Liver (tissue), 9 donors: ENCODE data around the gene HUS1B. TPM values are rescaled to one million over a fixed set of nuclear protein-coding genes. Genes with fewer than 3 reads are reported as not detected.

ENCODE experiments used
- DNase-seq: peaks from one replicate; pipeline ENCODE4 v3.0.0-alpha.2; 2017; ENCODE audit warnings: low spot score
- H3K27ac ChIP-seq, 2 donors: one replicate each; pipeline ENCODE4 v1.7.0; 2013; ENCODE audit warnings: inconsistent platforms in 2 of 2, low read length in 2 of 2, control low read depth in 1 of 2, low read depth in 1 of 2, mild to moderate bottlenecking in 1 of 2
- H3K27me3 ChIP-seq, 4 donors: one replicate each; pipeline versions ENCODE4 v1.6.1 to v1.7.0; 2013; ENCODE audit warnings: low read length in 3 of 4, inconsistent platforms in 1 of 4, mild to moderate bottlenecking in 1 of 4, moderate library complexity in 1 of 4; ENCODE audit not compliant: control insufficient read depth in 4 of 4, insufficient read depth in 4 of 4
- H3K36me3 ChIP-seq, 4 donors: one replicate each; pipeline versions ENCODE4 v1.6.1 to v1.7.0; 2013; ENCODE audit warnings: low read length in 3 of 4, mild to moderate bottlenecking in 3 of 4, low read depth in 1 of 4, moderate library complexity in 1 of 4; ENCODE audit not compliant: control insufficient read depth in 4 of 4, insufficient read depth in 3 of 4
- H3K4me1 ChIP-seq, 4 donors: one replicate each; pipeline versions ENCODE4 v1.6.1 to v1.7.0; 2013; ENCODE audit warnings: low read length in 3 of 4, mild to moderate bottlenecking in 3 of 4, moderate library complexity in 1 of 4; ENCODE audit not compliant: control insufficient read depth in 4 of 4, insufficient read depth in 4 of 4
- H3K4me3 ChIP-seq, 3 donors: one replicate each; pipeline versions ENCODE4 v1.6.1 to v1.7.0; 2013; ENCODE audit warnings: low read length in 3 of 3, control low read depth in 1 of 3, low read depth in 1 of 3, mild to moderate bottlenecking in 1 of 3
- H3K9ac ChIP-seq, 2 donors: one replicate each; pipeline ENCODE4 v1.7.0; 2013; ENCODE audit warnings: low read length in 2 of 2, mild to moderate bottlenecking in 2 of 2, moderate library complexity in 2 of 2, control low read depth in 1 of 2, low read depth in 1 of 2
- H3K9me3 ChIP-seq, 4 donors: one replicate each; pipeline versions ENCODE4 v1.6.1 to v1.7.0; 2013; ENCODE audit warnings: low read length in 3 of 4; ENCODE audit not compliant: control insufficient read depth in 4 of 4
- ATF3 ChIP-seq: IDR thresholded peaks from 2 replicates; pipeline ENCODE4 v1.6.1; 2016; ENCODE audit warnings: antibody characterized with exemption
- CTCF ChIP-seq: fragments of 150-350 bp; IDR thresholded peaks from 2 replicates; pipeline ENCODE4 v1.5.1; 2017; ENCODE audit warnings: improper control_type of control experiment, low read depth, low read length; ENCODE audit not compliant: missing input control
- EGR1 ChIP-seq, 2 donors: IDR thresholded peaks; 2 replicates each; pipeline ENCODE4 v1.6.1; 2016 to 2018; ENCODE audit warnings: antibody characterized with exemption in 2 of 2, low read depth in 2 of 2
- FOXA1 ChIP-seq: IDR thresholded peaks from 2 replicates; pipeline ENCODE4 v1.6.1; 2016; ENCODE audit warnings: antibody characterized with exemption
- FOXA2 ChIP-seq: IDR thresholded peaks from 2 replicates; pipeline ENCODE4 v1.6.1; 2016; ENCODE audit warnings: antibody characterized with exemption
- GABPA ChIP-seq, 2 donors: IDR thresholded peaks in 1 of 2; conservative IDR thresholded peaks in 1 of 2; 2 replicates each; pipeline ENCODE4 v1.6.1; 2016; ENCODE audit warnings: antibody characterized with exemption in 2 of 2, mild to moderate bottlenecking in 1 of 2, moderate library complexity in 1 of 2
- HNF4A ChIP-seq, 2 donors: conservative IDR thresholded peaks; 2 replicates each; pipeline ENCODE4 v1.6.1; 2016; ENCODE audit warnings: antibody characterized with exemption in 2 of 2, mild to moderate bottlenecking in 2 of 2
- HNF4G ChIP-seq: IDR thresholded peaks from 2 replicates; pipeline ENCODE4 v1.6.1; 2016; ENCODE audit warnings: antibody characterized with exemption
- JUND ChIP-seq, 2 donors: IDR thresholded peaks; 2 replicates each; pipeline ENCODE4 v1.6.1; 2016; ENCODE audit warnings: antibody characterized with exemption in 2 of 2
- MAX ChIP-seq: IDR thresholded peaks from 2 replicates; pipeline ENCODE4 v1.6.1; 2016; ENCODE audit warnings: antibody characterized with exemption
- NR2F2 ChIP-seq: IDR thresholded peaks from 2 replicates; pipeline ENCODE4 v1.6.1; 2016; ENCODE audit warnings: antibody characterized with exemption
- RAD21 ChIP-seq, 2 donors: IDR thresholded peaks; 2 replicates each; pipeline ENCODE4 v1.6.1; 2016; ENCODE audit warnings: antibody characterized with exemption in 2 of 2, mild to moderate bottlenecking in 2 of 2
- REST ChIP-seq: IDR thresholded peaks from 2 replicates; pipeline ENCODE4 v1.6.1; 2016; ENCODE audit warnings: antibody characterized with exemption, mild to moderate bottlenecking
- RXRA ChIP-seq, 2 donors: IDR thresholded peaks; 2 replicates each; pipeline ENCODE4 v1.6.1; 2017 to 2018; ENCODE audit warnings: antibody characterized with exemption in 2 of 2, mild to moderate bottlenecking in 1 of 2
- SP1 ChIP-seq: IDR thresholded peaks from 2 replicates; pipeline ENCODE4 v1.6.1; 2018; ENCODE audit warnings: antibody characterized with exemption, mild to moderate bottlenecking
- TAF1 ChIP-seq: conservative IDR thresholded peaks from 2 replicates; pipeline ENCODE4 v1.6.1; 2016; ENCODE audit warnings: antibody characterized with exemption, mild to moderate bottlenecking
- YY1 ChIP-seq: IDR thresholded peaks from 2 replicates; pipeline ENCODE4 v1.6.1; 2016; ENCODE audit warnings: antibody characterized with exemption, mild to moderate bottlenecking
- ZBTB33 ChIP-seq: IDR thresholded peaks from 2 replicates; pipeline ENCODE4 v1.6.1; 2016; ENCODE audit warnings: antibody characterized with exemption
- WGBS: extraction: QIAGEN DNeasy Blood & Tissue Kit; methylation state at CpG from one replicate; pipeline ENCODE4 v1.1.7; 2013; 5-methylcytosine and 5-hydroxymethylcytosine counted together
- polyA plus RNA-seq, 2 donors: library from polyadenylated mRNA; stranded (reverse) in 1 of 2; unstranded in 1 of 2; fragments of 200-250 nt in 1 of 2; fragments of >200 nt in 1 of 2; fragmentation: Nextera tagmentation in 1 of 2; extraction: Ambion mirVana in 1 of 2; gene quantifications; one replicate each; pipeline versions ENCODE4 v1.2.1 to v1.2.3, GENCODE V29; 2013 to 2015
- total RNA-seq, 2 donors: library from RNA; depleted of rRNA; stranded (reverse); fragments of >200 nt; gene quantifications; one replicate each; pipeline ENCODE4 v1.2.3, GENCODE V29; 2014
- donor health status: healthy.
- donor health status: healthy.
- donor health status: healthy.
- donor health status: healthy.
- donor health status: healthy.

The HUS1B gene
- total and polyA plus RNA-seq, 4 donors = 0.07 to 1.3 (median 0.51) TPM; not detected in 1

GRCh38 chr6:658244-658643, 1.3 kb upstream of the HUS1B start:
- H3K9me3 ChIP-seq = peaks cover 0 to 3% (median 0%) of the 10 kb centered on the region in 4 donors
- no peak for TF ChIP-seq FOXA2
- 81% methylated on average over 2 of the region's 2 CpGs for WGBS

GRCh38 chr6:657743-658142, 843 bp upstream of the HUS1B start:
- Histone ChIP-seq H3K9ac (no peak overlapping the region), H3K9me3 (peaks cover 0 to 3% (median 0%) of the 10 kb centered on the region in 4 donors)
- 74% methylated on average over 1 of the region's 1 CpG for WGBS

More at GRCh38 chr6:658244-658643, 1.3 kb upstream of the HUS1B start:
- DNase-seq = no peak
- no peak overlapping the region for H3K27ac ChIP-seq
- no peaks in the 10 kb centered on the region for H3K4me1 ChIP-seq
- H3K36me3 ChIP-seq = peaks cover 0 to 6% (median 2%) of the 10 kb centered on the region in 4 donors
- no peak overlapping the region for H3K9ac ChIP-seq
- no peak overlapping the region for H3K4me3 ChIP-seq
- no peaks in the 10 kb centered on the region for H3K27me3 ChIP-seq

GRCh38 chr6:654136-654535, 2.8 kb downstream of the HUS1B start:
- Histone ChIP-seq H3K27me3 (no peaks in the 10 kb centered on the region), H3K27ac (no peak overlapping the region), H3K9me3 (peaks cover 0 to 3% (median 0%) of the 10 kb centered on the region in 4 donors), H3K9ac (no peak overlapping the region), H3K4me1 (no peaks in the 10 kb centered on the region), H3K4me3 (no peak overlapping the region), H3K36me3 (peaks cover 0 to 6% (median 2%) of the 10 kb centered on the region in 4 donors)
- no peak for DNase-seq
- WGBS = 94% methylated on average over 4 of the region's 4 CpGs
- TF ChIP-seq FOXA2 (no peak), EGR1 (IDR thresholded peaks at IDR 0.05; ENCODE audit: low read depth in 2 of 2) (no peak), RXRA (IDR thresholded peaks at IDR 0.05) (no peak), CTCF (no peak), ZBTB33 (no peak), SP1 (no peak), HNF4A (conservative IDR thresholded peaks at IDR 0.05) (no peak), FOXA1 (no peak), TAF1 (no peak), RAD21 (IDR thresholded peaks at IDR 0.05) (no peak), GABPA (IDR thresholded peaks at IDR 0.05 in 1 of 2, conservative IDR thresholded peaks at IDR 0.05 in 1 of 2) (no peak), JUND (IDR thresholded peaks at IDR 0.05) (no peak), MAX (no peak), HNF4G (no peak), ATF3 (no peak), REST (no peak), YY1 (no peak)

More at GRCh38 chr6:657743-658142, 843 bp upstream of the HUS1B start:
- DNase-seq = no peak
- Histone ChIP-seq H3K4me3 (no peak overlapping the region), H3K27ac (no peak overlapping the region), H3K27me3 (no peaks in the 10 kb centered on the region), H3K36me3 (peaks cover 0 to 6% (median 2%) of the 10 kb centered on the region in 4 donors), H3K4me1 (no peaks in the 10 kb centered on the region)
- TF ChIP-seq TAF1 (no peak), YY1 (no peak), HNF4G (no peak), MAX (no peak), NR2F2 (no peak), ATF3 (no peak), HNF4A (conservative IDR thresholded peaks at IDR 0.05) (no peak), RAD21 (IDR thresholded peaks at IDR 0.05) (no peak), FOXA2 (no peak), EGR1 (IDR thresholded peaks at IDR 0.05; ENCODE audit: low read depth in 2 of 2) (no peak)
